ENCODE measurements around the gene MLST8. TPM values are rescaled to one million over a fixed set of nuclear protein-coding genes. Genes with fewer than 3 reads are reported as not detected.
A peak's percentile ranks its signal among the peaks of the same experiment; 100 is the strongest.

MLST8 gene
- total and polyA plus RNA-seq, 4 donors, result 11.1 to 26.7 (median 20.2) TPM

DNA sequence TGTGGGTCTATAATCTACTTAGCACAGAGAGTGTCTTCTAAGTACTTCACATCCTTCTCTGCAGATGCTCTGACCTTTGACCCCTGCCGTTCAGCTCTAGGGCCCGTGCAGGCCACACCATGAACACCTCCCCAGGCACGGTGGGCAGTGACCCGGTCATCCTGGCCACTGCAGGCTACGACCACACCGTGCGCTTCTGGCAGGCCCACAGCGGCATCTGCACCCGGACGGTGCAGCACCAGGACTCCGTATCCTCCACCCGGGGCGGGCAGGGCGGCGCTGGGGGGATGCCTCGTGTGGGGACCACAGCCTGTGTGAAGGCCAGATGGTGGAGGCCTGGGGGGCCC is 686 bp downstream of the MLST8 start:
- no peak for DNase-seq (ENCODE audit: low spot score)
- TF ChIP-seq EGR1 (IDR thresholded peaks at IDR 0.05; ENCODE audit: low read depth in 2 of 2), result no peak
- TF ChIP-seq, protein P1, sequence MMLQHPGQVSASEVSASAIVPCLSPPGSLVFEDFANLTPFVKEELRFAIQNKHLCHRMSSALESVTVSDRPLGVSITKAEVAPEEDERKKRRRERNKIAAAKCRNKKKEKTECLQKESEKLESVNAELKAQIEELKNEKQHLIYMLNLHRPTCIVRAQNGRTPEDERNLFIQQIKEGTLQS (IDR thresholded peaks at IDR 0.05), result no peak
- TF ChIP-seq, protein P2, sequence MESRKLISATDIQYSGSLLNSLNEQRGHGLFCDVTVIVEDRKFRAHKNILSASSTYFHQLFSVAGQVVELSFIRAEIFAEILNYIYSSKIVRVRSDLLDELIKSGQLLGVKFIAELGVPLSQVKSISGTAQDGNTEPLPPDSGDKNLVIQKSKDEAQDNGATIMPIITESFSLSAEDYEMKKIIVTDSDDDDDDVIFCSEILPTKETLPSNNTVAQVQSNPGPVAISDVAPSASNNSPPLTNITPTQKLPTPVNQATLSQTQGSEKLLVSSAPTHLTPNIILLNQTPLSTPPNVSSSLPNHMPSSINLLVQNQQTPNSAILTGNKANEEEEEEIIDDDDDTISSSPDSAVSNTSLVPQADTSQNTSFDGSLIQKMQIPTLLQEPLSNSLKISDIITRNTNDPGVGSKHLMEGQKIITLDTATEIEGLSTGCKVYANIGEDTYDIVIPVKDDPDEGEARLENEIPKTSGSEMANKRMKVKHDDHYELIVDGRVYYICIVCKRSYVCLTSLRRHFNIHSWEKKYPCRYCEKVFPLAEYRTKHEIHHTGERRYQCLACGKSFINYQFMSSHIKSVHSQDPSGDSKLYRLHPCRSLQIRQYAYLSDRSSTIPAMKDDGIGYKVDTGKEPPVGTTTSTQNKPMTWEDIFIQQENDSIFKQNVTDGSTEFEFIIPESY (IDR thresholded peaks at IDR 0.05), result no peak
- no peak for TF ChIP-seq RAD21 (IDR thresholded peaks at IDR 0.05)
- TF ChIP-seq YY1 (IDR thresholded peaks at IDR 0.05), result no peak
- TF ChIP-seq, protein P3, sequence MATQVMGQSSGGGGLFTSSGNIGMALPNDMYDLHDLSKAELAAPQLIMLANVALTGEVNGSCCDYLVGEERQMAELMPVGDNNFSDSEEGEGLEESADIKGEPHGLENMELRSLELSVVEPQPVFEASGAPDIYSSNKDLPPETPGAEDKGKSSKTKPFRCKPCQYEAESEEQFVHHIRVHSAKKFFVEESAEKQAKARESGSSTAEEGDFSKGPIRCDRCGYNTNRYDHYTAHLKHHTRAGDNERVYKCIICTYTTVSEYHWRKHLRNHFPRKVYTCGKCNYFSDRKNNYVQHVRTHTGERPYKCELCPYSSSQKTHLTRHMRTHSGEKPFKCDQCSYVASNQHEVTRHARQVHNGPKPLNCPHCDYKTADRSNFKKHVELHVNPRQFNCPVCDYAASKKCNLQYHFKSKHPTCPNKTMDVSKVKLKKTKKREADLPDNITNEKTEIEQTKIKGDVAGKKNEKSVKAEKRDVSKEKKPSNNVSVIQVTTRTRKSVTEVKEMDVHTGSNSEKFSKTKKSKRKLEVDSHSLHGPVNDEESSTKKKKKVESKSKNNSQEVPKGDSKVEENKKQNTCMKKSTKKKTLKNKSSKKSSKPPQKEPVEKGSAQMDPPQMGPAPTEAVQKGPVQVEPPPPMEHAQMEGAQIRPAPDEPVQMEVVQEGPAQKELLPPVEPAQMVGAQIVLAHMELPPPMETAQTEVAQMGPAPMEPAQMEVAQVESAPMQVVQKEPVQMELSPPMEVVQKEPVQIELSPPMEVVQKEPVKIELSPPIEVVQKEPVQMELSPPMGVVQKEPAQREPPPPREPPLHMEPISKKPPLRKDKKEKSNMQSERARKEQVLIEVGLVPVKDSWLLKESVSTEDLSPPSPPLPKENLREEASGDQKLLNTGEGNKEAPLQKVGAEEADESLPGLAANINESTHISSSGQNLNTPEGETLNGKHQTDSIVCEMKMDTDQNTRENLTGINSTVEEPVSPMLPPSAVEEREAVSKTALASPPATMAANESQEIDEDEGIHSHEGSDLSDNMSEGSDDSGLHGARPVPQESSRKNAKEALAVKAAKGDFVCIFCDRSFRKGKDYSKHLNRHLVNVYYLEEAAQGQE (IDR thresholded peaks at IDR 0.05), result no peak
- TF ChIP-seq HNF4A (conservative IDR thresholded peaks at IDR 0.05), result no peak
- TF ChIP-seq, protein P4, sequence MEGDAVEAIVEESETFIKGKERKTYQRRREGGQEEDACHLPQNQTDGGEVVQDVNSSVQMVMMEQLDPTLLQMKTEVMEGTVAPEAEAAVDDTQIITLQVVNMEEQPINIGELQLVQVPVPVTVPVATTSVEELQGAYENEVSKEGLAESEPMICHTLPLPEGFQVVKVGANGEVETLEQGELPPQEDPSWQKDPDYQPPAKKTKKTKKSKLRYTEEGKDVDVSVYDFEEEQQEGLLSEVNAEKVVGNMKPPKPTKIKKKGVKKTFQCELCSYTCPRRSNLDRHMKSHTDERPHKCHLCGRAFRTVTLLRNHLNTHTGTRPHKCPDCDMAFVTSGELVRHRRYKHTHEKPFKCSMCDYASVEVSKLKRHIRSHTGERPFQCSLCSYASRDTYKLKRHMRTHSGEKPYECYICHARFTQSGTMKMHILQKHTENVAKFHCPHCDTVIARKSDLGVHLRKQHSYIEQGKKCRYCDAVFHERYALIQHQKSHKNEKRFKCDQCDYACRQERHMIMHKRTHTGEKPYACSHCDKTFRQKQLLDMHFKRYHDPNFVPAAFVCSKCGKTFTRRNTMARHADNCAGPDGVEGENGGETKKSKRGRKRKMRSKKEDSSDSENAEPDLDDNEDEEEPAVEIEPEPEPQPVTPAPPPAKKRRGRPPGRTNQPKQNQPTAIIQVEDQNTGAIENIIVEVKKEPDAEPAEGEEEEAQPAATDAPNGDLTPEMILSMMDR (IDR thresholded peaks at IDR 0.05; ENCODE audit: low read depth, low read length, missing input control), result no peak
- 11% methylated on average over 16 of the region's 16 CpGs for WGBS

DNA sequence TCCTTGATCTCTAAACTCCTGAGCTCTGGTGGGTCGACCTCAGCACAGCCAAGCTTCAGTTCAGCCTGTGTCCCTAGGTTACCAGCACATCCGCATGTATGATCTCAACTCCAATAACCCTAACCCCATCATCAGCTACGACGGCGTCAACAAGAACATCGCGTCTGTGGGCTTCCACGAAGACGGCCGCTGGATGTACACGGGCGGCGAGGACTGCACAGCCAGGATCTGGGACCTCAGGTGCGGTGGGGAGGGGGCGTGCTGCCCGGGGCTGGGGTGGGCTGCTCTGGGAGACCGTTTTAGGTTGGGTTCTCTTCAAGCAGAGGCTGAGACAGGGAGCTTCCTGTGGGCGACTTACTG is 1.1 kb downstream of the MLST8 start:
- Histone ChIP-seq H3K27me3 (ENCODE audit: control insufficient read depth in 4 of 4, insufficient read depth in 4 of 4, low read length in 3 of 4) (no peaks in the 10 kb centered on the region), H3K36me3 (ENCODE audit: control insufficient read depth in 4 of 4, insufficient read depth in 3 of 4, low read depth in 1 of 4, low read length in 3 of 4) (peaks cover 0 to 21% (median 6%) of the 10 kb centered on the region in 4 donors), H3K9me3 (ENCODE audit: control insufficient read depth in 4 of 4, low read length in 3 of 4) (no peaks in the 10 kb centered on the region), H3K9ac (ENCODE audit: low read depth in 1 of 2, low read length in 2 of 2) (peak overlapping the region in 1 of 2 donors; percentile 74), H3K4me3 (ENCODE audit: low read depth in 1 of 3, low read length in 3 of 3) (peak overlapping the region in 2 of 3 donors; percentile 50 to 76), H3K27ac (ENCODE audit: low read depth in 1 of 2, low read length in 2 of 2) (peak overlapping the region; percentile 80 to 98), H3K4me1 (ENCODE audit: control insufficient read depth in 4 of 4, insufficient read depth in 4 of 4, low read length in 3 of 4) (peaks cover 4 to 19% (median 10%) of the 10 kb centered on the region in 4 donors)
- 84% methylated on average over 18 of the region's 18 CpGs for WGBS
- no peak for DNase-seq (ENCODE audit: low spot score)
- TF ChIP-seq FOXA1 (IDR thresholded peaks at IDR 0.05) (no peak), GABPA (IDR thresholded peaks at IDR 0.05 in 1 of 2, conservative IDR thresholded peaks at IDR 0.05 in 1 of 2) (no peak), RXRA (IDR thresholded peaks at IDR 0.05) (no peak), EGR1 (IDR thresholded peaks at IDR 0.05; ENCODE audit: low read depth in 2 of 2) (no peak), RAD21 (IDR thresholded peaks at IDR 0.05) (no peak), JUND (IDR thresholded peaks at IDR 0.05) (no peak), FOXA2 (IDR thresholded peaks at IDR 0.05) (no peak), HNF4A (conservative IDR thresholded peaks at IDR 0.05) (no peak), YY1 (IDR thresholded peaks at IDR 0.05) (no peak)
- TF ChIP-seq, protein P4 (IDR thresholded peaks at IDR 0.05; ENCODE audit: low read depth, low read length, missing input control), result no peak
- TF ChIP-seq, protein P5, sequence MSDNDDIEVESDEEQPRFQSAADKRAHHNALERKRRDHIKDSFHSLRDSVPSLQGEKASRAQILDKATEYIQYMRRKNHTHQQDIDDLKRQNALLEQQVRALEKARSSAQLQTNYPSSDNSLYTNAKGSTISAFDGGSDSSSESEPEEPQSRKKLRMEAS (IDR thresholded peaks at IDR 0.05), result no peak
- TF ChIP-seq, protein P2 (IDR thresholded peaks at IDR 0.05), result no peak
- TF ChIP-seq, protein P3 (IDR thresholded peaks at IDR 0.05), result no peak

More for the DNA sequence above, 686 bp downstream of the MLST8 start:
- H3K9ac ChIP-seq (ENCODE audit: low read depth in 1 of 2, low read length in 2 of 2), result peak overlapping the region in 1 of 2 donors; percentile 74
- H3K27ac ChIP-seq (ENCODE audit: low read depth in 1 of 2, low read length in 2 of 2), result peak overlapping the region; percentile 80 to 98
- H3K9me3 ChIP-seq (ENCODE audit: control insufficient read depth in 4 of 4, low read length in 3 of 4), result no peaks in the 10 kb centered on the region
- H3K27me3 ChIP-seq (ENCODE audit: control insufficient read depth in 4 of 4, insufficient read depth in 4 of 4, low read length in 3 of 4), result no peaks in the 10 kb centered on the region
- peaks cover 4 to 19% (median 10%) of the 10 kb centered on the region in 4 donors for H3K4me1 ChIP-seq (ENCODE audit: control insufficient read depth in 4 of 4, insufficient read depth in 4 of 4, low read length in 3 of 4)
- peaks cover 0 to 21% (median 6%) of the 10 kb centered on the region in 4 donors for H3K36me3 ChIP-seq (ENCODE audit: control insufficient read depth in 4 of 4, insufficient read depth in 3 of 4, low read depth in 1 of 4, low read length in 3 of 4)
- H3K4me3 ChIP-seq (ENCODE audit: low read depth in 1 of 3, low read length in 3 of 3), result peak overlapping the region; percentile 50 to 80 (median 76)

Measured in liver (tissue), 9 donors.